Measurements from ENCODE around the gene GART. TPM values are rescaled to one million over a fixed set of nuclear protein-coding genes. Genes with fewer than 3 reads are reported as not detected.

Gene GART
- total RNA-seq, 1 experiment from 2014 or later: 241 TPM

DNA sequence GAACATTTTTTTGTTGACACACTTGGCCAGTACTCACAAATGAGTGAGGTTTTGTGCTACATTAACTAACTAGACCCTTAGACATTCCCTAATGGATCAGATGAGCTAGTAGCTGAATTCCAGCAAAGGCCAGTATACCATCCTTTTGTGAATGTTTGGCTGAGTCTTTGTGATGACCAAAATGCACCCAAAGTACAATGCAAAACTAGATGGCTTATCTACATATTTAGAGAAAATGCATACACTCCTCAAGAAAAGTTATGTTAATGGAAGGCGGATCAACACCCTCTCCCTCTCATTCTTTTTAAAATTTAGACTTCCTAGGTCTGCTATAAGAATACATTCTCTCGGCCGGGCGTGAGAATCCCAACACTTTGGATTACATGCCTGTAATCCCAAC lies 30.3 kb downstream of the GART start:
- no TSS peak for BruUV-seq (replicated peaks)
- Histone ChIP-seq H3K27ac (ENCODE audit: low read depth, low read length) (no peak overlapping the region), H3K36me3 (ENCODE audit: control insufficient read depth in 1 of 2, insufficient read depth in 2 of 2, low read length in 2 of 2) (peaks cover 47 to 50% of the 10 kb centered on the region in 2 experiments), H2AFZ (ENCODE audit: low read depth, low read length, poor library complexity, severe bottlenecking) (no peak overlapping the region), H3K9ac (ENCODE audit: low read length) (no peak overlapping the region), H3K4me3 (replicated peaks in 1 of 2; ENCODE audit: low read depth in 1 of 2, low read length in 2 of 2) (no peak overlapping the region), H3K27me3 (ENCODE audit: insufficient read depth, low read length) (no peaks in the 10 kb centered on the region), H4K20me1 (ENCODE audit: insufficient read depth) (no peaks in the 10 kb centered on the region), H3K9me3 (ENCODE audit: control insufficient read depth in 1 of 2, insufficient read depth in 1 of 2, low read depth in 1 of 2, low read length in 2 of 2) (no peaks in the 10 kb centered on the region), H3K79me2 (ENCODE audit: insufficient read depth, low read length) (no peaks in the 10 kb centered on the region), H3K4me1 (ENCODE audit: control insufficient read depth in 1 of 2, insufficient read depth in 2 of 2, low read length in 2 of 2) (no peaks in the 10 kb centered on the region), H3K4me2 (ENCODE audit: low read length) (no peak overlapping the region), H3K9me2 (ENCODE audit: insufficient read depth) (no peaks in the 10 kb centered on the region)
- DNase-seq (ENCODE audit: low read depth, low spot score): no peak
- intact Hi-C loops (cut with micrococcal nuclease): no loop called here
- POLR2A ChIA-PET: no interaction called here
- RAD21 ChIA-PET (ENCODE audit: low non-redundant PET in 1 of 2, low total read pairs in 2 of 2, uncharacterized antibody in 2 of 2, unreplicated experiment in 2 of 2): interaction anchor here in 1 of 2 experiments (0.6 kb wide), 1 partner anchor 462 kb away, joined by 7 read pairs; no protein-coding TSS in a partner anchor
- ATAC-seq: no peak
- CTCF ChIA-PET: no interaction called here
- no peak for TF ChIP-seq ZNF274 (IDR thresholded peaks at IDR 0.05; ENCODE audit: low read depth, low read length)
- no peak for TF ChIP-seq SP1 (IDR thresholded peaks at IDR 0.05; ENCODE audit: low read depth)
- TF ChIP-seq, protein P1, sequence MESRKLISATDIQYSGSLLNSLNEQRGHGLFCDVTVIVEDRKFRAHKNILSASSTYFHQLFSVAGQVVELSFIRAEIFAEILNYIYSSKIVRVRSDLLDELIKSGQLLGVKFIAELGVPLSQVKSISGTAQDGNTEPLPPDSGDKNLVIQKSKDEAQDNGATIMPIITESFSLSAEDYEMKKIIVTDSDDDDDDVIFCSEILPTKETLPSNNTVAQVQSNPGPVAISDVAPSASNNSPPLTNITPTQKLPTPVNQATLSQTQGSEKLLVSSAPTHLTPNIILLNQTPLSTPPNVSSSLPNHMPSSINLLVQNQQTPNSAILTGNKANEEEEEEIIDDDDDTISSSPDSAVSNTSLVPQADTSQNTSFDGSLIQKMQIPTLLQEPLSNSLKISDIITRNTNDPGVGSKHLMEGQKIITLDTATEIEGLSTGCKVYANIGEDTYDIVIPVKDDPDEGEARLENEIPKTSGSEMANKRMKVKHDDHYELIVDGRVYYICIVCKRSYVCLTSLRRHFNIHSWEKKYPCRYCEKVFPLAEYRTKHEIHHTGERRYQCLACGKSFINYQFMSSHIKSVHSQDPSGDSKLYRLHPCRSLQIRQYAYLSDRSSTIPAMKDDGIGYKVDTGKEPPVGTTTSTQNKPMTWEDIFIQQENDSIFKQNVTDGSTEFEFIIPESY (IDR thresholded peaks at IDR 0.05; ENCODE audit: extremely low read depth, insufficient replicate concordance, low read length): no peak
- TF ChIP-seq POLR2AphosphoS5 (IDR thresholded peaks at IDR 0.05; ENCODE audit: low read depth, low read length): no peak
- TF ChIP-seq CBX3 (IDR thresholded peaks at IDR 0.05; ENCODE audit: low read depth): no peak
- TF ChIP-seq, protein P2, sequence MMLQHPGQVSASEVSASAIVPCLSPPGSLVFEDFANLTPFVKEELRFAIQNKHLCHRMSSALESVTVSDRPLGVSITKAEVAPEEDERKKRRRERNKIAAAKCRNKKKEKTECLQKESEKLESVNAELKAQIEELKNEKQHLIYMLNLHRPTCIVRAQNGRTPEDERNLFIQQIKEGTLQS (IDR thresholded peaks at IDR 0.05): no peak
- TF ChIP-seq FOSL1 (IDR thresholded peaks at IDR 0.05; ENCODE audit: low read depth): no peak
- TF ChIP-seq POLR2A (IDR thresholded peaks at IDR 0.05; ENCODE audit: borderline replicate concordance, extremely low read depth, insufficient read depth, insufficient read length): no peak
- TF ChIP-seq, protein P3, sequence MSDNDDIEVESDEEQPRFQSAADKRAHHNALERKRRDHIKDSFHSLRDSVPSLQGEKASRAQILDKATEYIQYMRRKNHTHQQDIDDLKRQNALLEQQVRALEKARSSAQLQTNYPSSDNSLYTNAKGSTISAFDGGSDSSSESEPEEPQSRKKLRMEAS (IDR thresholded peaks at IDR 0.05): no peak
- no peak for TF ChIP-seq ELF1 (IDR thresholded peaks at IDR 0.05; ENCODE audit: borderline replicate concordance, low read depth)
- no peak for TF ChIP-seq CEBPB (IDR thresholded peaks at IDR 0.05; ENCODE audit: low read depth)
- no peak for TF ChIP-seq TCF7L2 (IDR thresholded peaks at IDR 0.05; ENCODE audit: borderline replicate concordance, extremely low read depth, insufficient read depth, insufficient read length)
- no peak for TF ChIP-seq SIN3A (IDR thresholded peaks at IDR 0.05; ENCODE audit: low read depth)
- TF ChIP-seq JUND (IDR thresholded peaks at IDR 0.05): no peak
- TF ChIP-seq, protein P4, sequence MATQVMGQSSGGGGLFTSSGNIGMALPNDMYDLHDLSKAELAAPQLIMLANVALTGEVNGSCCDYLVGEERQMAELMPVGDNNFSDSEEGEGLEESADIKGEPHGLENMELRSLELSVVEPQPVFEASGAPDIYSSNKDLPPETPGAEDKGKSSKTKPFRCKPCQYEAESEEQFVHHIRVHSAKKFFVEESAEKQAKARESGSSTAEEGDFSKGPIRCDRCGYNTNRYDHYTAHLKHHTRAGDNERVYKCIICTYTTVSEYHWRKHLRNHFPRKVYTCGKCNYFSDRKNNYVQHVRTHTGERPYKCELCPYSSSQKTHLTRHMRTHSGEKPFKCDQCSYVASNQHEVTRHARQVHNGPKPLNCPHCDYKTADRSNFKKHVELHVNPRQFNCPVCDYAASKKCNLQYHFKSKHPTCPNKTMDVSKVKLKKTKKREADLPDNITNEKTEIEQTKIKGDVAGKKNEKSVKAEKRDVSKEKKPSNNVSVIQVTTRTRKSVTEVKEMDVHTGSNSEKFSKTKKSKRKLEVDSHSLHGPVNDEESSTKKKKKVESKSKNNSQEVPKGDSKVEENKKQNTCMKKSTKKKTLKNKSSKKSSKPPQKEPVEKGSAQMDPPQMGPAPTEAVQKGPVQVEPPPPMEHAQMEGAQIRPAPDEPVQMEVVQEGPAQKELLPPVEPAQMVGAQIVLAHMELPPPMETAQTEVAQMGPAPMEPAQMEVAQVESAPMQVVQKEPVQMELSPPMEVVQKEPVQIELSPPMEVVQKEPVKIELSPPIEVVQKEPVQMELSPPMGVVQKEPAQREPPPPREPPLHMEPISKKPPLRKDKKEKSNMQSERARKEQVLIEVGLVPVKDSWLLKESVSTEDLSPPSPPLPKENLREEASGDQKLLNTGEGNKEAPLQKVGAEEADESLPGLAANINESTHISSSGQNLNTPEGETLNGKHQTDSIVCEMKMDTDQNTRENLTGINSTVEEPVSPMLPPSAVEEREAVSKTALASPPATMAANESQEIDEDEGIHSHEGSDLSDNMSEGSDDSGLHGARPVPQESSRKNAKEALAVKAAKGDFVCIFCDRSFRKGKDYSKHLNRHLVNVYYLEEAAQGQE (IDR thresholded peaks at IDR 0.05; ENCODE audit: low read depth): no peak

Measured in HCT116 (cell line).